HG03342 (cell line): ENCODE data around the gene SENP1.

Experiments used
- ATAC-seq: cut with Tn5 transposase; IDR thresholded peaks from one replicate; pipeline ENCODE4 v1.9.1; 2021; ENCODE audit warnings: mild to moderate bottlenecking, moderate library complexity; ENCODE audit not compliant: unreplicated experiment

The SENP1 gene

DNA sequence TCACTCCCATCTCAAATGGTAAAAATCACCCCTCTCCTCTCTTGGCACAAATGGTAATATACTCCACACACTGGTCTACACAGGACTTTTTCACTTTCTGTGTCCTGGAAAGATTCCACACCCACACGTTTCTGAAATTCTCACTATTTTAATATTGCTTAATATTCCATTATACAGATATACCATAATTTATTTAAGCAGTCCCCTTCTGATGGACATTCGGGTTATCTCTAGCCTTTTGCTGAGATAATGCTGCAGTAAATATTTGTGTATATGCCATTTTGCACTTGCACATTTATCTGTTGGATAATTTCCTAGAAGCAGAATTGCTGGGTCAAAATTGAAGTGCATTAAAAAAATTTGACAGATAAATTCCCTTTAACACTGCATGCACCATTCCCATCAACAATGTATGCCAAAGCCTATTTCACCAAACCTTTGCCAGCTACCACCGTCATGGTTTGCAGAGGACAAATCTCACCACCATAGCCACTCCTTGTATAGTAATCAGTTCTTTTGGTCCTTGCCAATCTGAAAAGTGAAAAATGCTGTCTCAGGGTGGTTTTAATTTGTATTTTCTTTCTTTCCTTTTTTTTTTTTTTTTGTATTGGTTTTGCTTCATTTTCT is 86.1 kb downstream of the SENP1 start:
- no peak for ATAC-seq

DNA sequence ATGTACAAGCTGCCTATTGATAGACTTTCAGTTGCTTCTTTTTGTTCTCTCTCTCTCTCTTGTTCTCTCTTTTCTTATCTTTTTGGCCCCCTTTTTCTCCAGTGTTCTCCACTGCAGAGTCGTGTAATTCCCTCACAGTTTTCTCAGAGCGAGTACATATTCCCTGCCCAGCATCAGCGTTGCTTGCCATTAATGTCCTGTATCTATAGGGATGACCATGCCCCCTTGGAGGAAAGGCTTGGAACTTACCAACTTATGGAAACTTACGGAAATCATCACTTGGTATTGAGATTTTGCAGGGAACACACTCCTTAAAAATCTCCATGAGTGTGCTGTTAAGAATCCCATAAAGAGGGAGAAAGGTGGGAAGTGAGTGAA is 87.3 kb downstream of the SENP1 start:
- ATAC-seq = no peak

DNA sequence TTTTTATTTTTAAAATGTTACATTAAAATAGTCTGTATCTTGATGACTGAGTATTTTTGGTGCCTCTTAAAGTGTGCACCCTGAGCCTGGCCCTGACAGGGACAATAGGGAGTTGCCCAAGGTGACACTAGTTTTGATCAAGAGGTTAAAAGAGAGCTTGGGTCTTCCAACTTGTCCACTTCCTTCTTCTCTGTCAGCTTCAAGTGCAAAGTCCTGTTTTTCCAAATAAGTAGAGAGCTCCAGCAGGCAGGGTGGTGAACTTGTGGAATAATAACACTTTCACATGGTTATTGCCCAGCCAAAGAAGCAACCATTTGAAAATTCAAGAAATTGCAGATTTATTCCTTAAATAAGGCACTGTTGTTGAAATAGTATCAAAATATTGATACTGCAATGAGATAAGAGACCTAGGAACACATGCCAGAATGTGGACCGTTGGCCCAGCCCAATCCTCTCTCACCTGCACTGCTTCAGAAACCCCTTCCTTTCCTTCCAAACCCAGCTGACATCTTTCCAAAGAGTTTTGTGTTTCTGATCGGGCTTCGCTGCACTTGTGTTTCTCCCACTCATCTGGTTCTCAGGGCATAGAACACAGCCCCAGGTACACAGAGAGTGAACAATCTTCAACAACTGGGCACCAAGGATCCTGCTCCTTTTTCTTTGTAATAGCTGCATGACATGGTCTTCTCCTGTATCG is 87.8 kb downstream of the SENP1 start:
- no peak for ATAC-seq

GRCh38 chr12:48017496-48017895 is 88.4 kb downstream of the SENP1 start:
- ATAC-seq = no peak

GRCh38 chr12:48016373-48017020 is 89.4 kb downstream of the SENP1 start:
- no peak for ATAC-seq

GRCh38 chr12:48015954-48016353 is 89.9 kb downstream of the SENP1 start:
- ATAC-seq = no peak

- no peak for ATAC-seq
Measured at GRCh38 chr12:48015129-48015528, 90.8 kb downstream of the SENP1 start.

GRCh38 chr12:48013287-48013686 is 92.6 kb downstream of the SENP1 start:
- no peak for ATAC-seq

- ATAC-seq = no peak
Measured at GRCh38 chr12:48012070-48012469, 93.8 kb downstream of the SENP1 start.

- ATAC-seq = no peak
Measured at GRCh38 chr12:48010366-48010970, 95.4 kb downstream of the SENP1 start.

GRCh38 chr12:48009471-48009870 is 96.4 kb downstream of the SENP1 start:
- no peak for ATAC-seq

- no peak for ATAC-seq
Measured at GRCh38 chr12:48008950-48009349, 96.9 kb downstream of the SENP1 start.

- ATAC-seq = no peak
Measured at GRCh38 chr12:48008349-48008748, 97.5 kb downstream of the SENP1 start.

DNA sequence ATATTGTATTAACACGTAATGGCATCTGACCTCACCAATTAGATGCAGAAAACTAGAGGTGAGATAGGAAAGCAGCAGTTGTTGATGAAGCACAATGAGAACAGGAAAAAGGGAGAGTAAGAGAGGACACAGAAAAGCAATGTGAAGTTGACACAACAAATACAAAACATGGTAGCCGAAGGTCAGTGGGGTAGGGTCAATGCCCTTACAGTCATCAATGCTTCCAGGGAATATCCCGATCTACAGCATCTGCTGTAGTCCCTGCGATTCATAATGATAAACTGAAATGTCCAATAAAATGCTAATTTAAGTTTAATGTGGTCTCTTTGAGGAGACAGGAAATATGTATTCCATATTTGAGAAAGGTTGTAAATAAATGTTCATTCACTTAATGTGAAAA is 98.7 kb downstream of the SENP1 start:
- no peak for ATAC-seq

GRCh38 chr12:48005750-48006021 is 100.2 kb downstream of the SENP1 start:
- no peak for ATAC-seq

GRCh38 chr12:48005001-48005749 is 100.7 kb downstream of the SENP1 start:
- no peak for ATAC-seq

DNA sequence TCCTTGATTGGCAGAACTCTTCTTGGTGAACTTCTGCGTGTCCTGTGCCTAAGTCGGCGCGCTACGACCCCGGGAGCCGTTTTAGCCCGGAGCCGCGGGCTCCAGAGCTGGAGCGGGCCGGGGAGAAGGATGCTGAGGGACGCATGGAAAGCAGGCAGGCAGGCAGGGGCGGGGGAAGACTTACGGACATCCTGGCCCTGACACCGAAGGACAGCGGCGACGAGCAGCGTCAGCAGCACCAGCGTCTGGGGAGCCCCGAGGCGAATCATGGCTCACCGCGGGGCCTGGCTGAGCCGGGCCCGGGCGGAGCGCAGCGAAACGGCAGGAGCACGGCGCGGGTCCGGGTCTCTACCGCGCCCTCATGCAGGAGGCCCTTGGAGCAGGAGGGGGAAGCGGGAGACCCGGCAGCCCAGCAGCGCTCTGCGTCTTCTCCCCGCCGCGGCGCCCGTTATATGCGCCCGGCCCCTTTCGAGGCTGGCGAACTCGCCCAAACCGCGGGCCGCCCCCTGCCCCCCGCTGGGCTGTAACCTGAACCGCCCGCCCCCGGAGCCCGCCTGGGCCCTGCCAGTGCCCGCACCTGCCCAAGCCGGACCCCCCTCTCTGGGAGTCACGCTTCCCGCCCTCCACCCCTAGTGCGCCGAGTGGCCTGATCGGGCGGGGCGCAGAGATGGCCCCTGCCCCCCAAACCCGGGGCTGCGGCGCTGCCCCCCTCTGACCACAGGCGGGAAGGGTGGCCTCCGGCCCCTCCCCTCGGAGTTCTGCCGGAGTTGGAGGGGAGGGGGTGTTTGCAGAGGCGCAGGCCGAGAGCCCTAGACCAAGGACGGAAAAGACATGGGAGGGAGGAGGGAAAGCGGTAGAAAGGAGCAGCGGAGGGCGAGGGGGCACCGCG is 101.6 kb downstream of the SENP1 start, which contains the start of gene COL2A1:
TSS of gene COL2A1 (minus strand) at position 424 of the 889 bp plus-strand sequence. CDS start at position 269, 155 bp downstream.
- no peak for ATAC-seq

- ATAC-seq = no peak
Measured at GRCh38 chr12:48003226-48004052, 102.4 kb downstream of the SENP1 start.

- ATAC-seq = no peak
Measured at GRCh38 chr12:48002773-48003218, 103.1 kb downstream of the SENP1 start.

DNA sequence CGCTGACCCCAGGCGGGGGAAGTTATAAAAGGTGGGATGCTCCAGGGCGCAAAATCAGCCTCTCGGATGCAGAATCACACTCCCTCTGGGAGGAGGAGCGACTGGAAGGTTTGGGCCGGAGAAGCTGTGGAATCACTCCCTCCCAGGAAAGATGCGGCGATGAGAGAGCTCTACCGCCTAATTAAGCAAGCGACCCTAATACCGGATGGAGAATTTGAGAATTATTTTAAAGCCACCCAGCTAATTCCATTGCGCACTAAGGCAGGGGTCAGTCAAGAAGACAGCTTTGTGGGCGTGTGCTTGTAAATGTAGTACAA is 103.5 kb downstream of the SENP1 start:
- no peak for ATAC-seq
